Left ventricle myocardium inferior (tissue), 1 donor: ENCODE data around the gene SEMA4D. TPM values are rescaled to one million over a fixed set of nuclear protein-coding genes. Genes with fewer than 3 reads are reported as not detected.
A peak's percentile ranks its signal among the peaks of the same experiment; 100 is the strongest.

ENCODE experiments used
- DNase-seq: peaks from one replicate; pipeline ENCODE4 v3.0.0-alpha.2; 2020
- H3K27ac ChIP-seq: fragments of 200-600 bp; replicated peaks from 2 replicates; pipeline ENCODE4 v1.8.0; 2021
- H3K27me3 ChIP-seq: fragments of 200-600 bp; 2 replicates; pipeline ENCODE4 v1.8.0; 2021; ENCODE audit warnings: low read depth
- H3K36me3 ChIP-seq: fragments of 200-600 bp; 2 replicates; pipeline ENCODE4 v1.8.0; 2021
- H3K4me1 ChIP-seq: fragments of 200-600 bp; 2 replicates; pipeline ENCODE4 v1.8.0; 2021
- H3K4me3 ChIP-seq: fragments of 200-600 bp; 2 replicates; pipeline ENCODE4 v1.8.0; 2021; ENCODE audit warnings: mild to moderate bottlenecking, moderate library complexity
- H3K9me3 ChIP-seq: fragments of 200-600 bp; replicated peaks from 2 replicates; pipeline ENCODE4 v1.8.0; 2021
- CTCF ChIP-seq: fragments of 200-600 bp; IDR thresholded peaks from 2 replicates; pipeline ENCODE4 v1.8.0; 2021; ENCODE audit warnings: antibody characterized with exemption, mild to moderate bottlenecking, borderline replicate concordance
- intact Hi-C: fragments of 100-400 bp; cut with micrococcal nuclease; formaldehyde crosslinking; loops from one replicate; pipeline ENCODE4 v1.11.0; 2022
- total RNA-seq: library from RNA; stranded (reverse); fragmentation: NEBNext Ultra II Directional; extraction: Animal tissue kit (Norgen Biotek cat#: 25700); gene quantifications from one replicate; pipeline ENCODE4 v1.2.1, GENCODE V29; 2021
- donor health status: DM: no; HTN: yes; CAD: no; lungs with severe emphysema.

Gene SEMA4D
- total RNA-seq, 1 donor from 2014 or later = 17.1 TPM

- TF ChIP-seq CTCF = no peak
- Histone ChIP-seq H3K27ac (peak overlapping the region; percentile 40), H3K36me3 (peaks cover 17% of the 10 kb centered on the region), H3K9me3 (no peaks in the 10 kb centered on the region), H3K27me3 (no peaks in the 10 kb centered on the region), H3K4me1 (peaks cover 24% of the 10 kb centered on the region), H3K4me3 (no peak overlapping the region)
- intact Hi-C loops = no loop called here
- DNase-seq = peak; percentile 74
Observed at GRCh38 chr9:89386797-89387196, 111.1 kb downstream of the SEMA4D start.

- no peak for TF ChIP-seq CTCF
- Histone ChIP-seq H3K27ac (no peak overlapping the region), H3K9me3 (no peaks in the 10 kb centered on the region), H3K36me3 (peaks cover 17% of the 10 kb centered on the region), H3K4me1 (peaks cover 24% of the 10 kb centered on the region), H3K27me3 (no peaks in the 10 kb centered on the region), H3K4me3 (no peak overlapping the region)
- intact Hi-C loops = no loop called here
- DNase-seq = no peak
Observed at GRCh38 chr9:89386206-89386605, 111.7 kb downstream of the SEMA4D start.

- no peaks in the 10 kb centered on the region for H3K9me3 ChIP-seq
- intact Hi-C loops = no loop called here
Observed at GRCh38 chr9:89384783-89385182, 113.1 kb downstream of the SEMA4D start.

GRCh38 chr9:89383721-89384300 is 114.1 kb downstream of the SEMA4D start:
- no peaks in the 10 kb centered on the region for H3K27me3 ChIP-seq
- no peak overlapping the region for H3K4me3 ChIP-seq
- TF ChIP-seq CTCF = no peak
- H3K4me1 ChIP-seq = peaks cover 24% of the 10 kb centered on the region
- no peaks in the 10 kb centered on the region for H3K9me3 ChIP-seq
- no peak for DNase-seq
- H3K36me3 ChIP-seq = peaks cover 4% of the 10 kb centered on the region
- H3K27ac ChIP-seq = no peak overlapping the region
- intact Hi-C loops = no loop called here

More at GRCh38 chr9:89384783-89385182, 113.1 kb downstream of the SEMA4D start:
- H3K4me1 ChIP-seq = peaks cover 24% of the 10 kb centered on the region
- no peak overlapping the region for H3K27ac ChIP-seq
- no peak for DNase-seq
- H3K36me3 ChIP-seq = peaks cover 8% of the 10 kb centered on the region
- TF ChIP-seq CTCF = no peak
- H3K27me3 ChIP-seq = no peaks in the 10 kb centered on the region
- no peak overlapping the region for H3K4me3 ChIP-seq

- H3K27me3 ChIP-seq = no peaks in the 10 kb centered on the region
- H3K4me3 ChIP-seq = no peak overlapping the region
- no peak overlapping the region for H3K27ac ChIP-seq
- intact Hi-C loops = no loop called here
- H3K36me3 ChIP-seq = peaks cover 4% of the 10 kb centered on the region
- no peak for TF ChIP-seq CTCF
- no peaks in the 10 kb centered on the region for H3K9me3 ChIP-seq
- DNase-seq = no peak
- peaks cover 18% of the 10 kb centered on the region for H3K4me1 ChIP-seq
Observed at GRCh38 chr9:89383030-89383720, 114.7 kb downstream of the SEMA4D start.
